Spleen (tissue), 11 donors: ENCODE data around the gene EPN2. TPM values are rescaled to one million over a fixed set of nuclear protein-coding genes. Genes with fewer than 3 reads are reported as not detected.

Experiments used
- DNase-seq: peaks from one replicate; pipeline ENCODE4 v3.0.0-alpha.2; 2020
- H3K27ac ChIP-seq, 8 donors: fragments of 200-600 bp; sonication (generic) in 7 of 8; 1 replicate in 4 of 8; 2 replicates in 4 of 8; pipeline versions ENCODE4 v1.5.0 to v1.8.0; 2016 to 2021; ENCODE audit warnings: inconsistent platforms in 4 of 8, mild to moderate bottlenecking in 4 of 8, moderate library complexity in 1 of 8
- H3K27me3 ChIP-seq, 7 donors: fragments of 200-600 bp; sonication (generic) in 6 of 7; replicated peaks in 1 of 7; 1 replicate in 4 of 7; 2 replicates in 3 of 7; pipeline versions ENCODE4 v1.5.0 to v1.8.0; 2016 to 2021; ENCODE audit warnings: inconsistent platforms in 3 of 7, mild to moderate bottlenecking in 1 of 7
- H3K36me3 ChIP-seq, 6 donors: fragments of 200-600 bp; sonication (generic) in 5 of 6; 1 replicate in 4 of 6; 2 replicates in 2 of 6; pipeline versions ENCODE4 v1.5.0 to v1.8.0; 2016 to 2021; ENCODE audit warnings: inconsistent platforms in 2 of 6
- H3K4me1 ChIP-seq, 6 donors: fragments of 200-600 bp; sonication (generic) in 5 of 6; 1 replicate in 3 of 6; 2 replicates in 3 of 6; pipeline versions ENCODE4 v1.5.0 to v1.8.0; 2016 to 2021; ENCODE audit warnings: inconsistent platforms in 3 of 6
- H3K4me3 ChIP-seq, 8 donors: fragments of 200-600 bp; sonication (generic) in 7 of 8; 1 replicate in 4 of 8; 2 replicates in 4 of 8; pipeline versions ENCODE4 v1.5.0 to v1.8.0; 2016 to 2021; ENCODE audit warnings: inconsistent platforms in 4 of 8, mild to moderate bottlenecking in 4 of 8, moderate library complexity in 2 of 8
- H3K9me3 ChIP-seq, 8 donors: fragments of 200-600 bp; sonication (generic) in 7 of 8; 1 replicate in 4 of 8; 2 replicates in 4 of 8; pipeline versions ENCODE4 v1.5.0 to v1.8.0; 2016 to 2021; ENCODE audit warnings: inconsistent platforms in 4 of 8
- POLR2A ChIP-seq, 3 donors: fragments of 450-650 bp; IDR thresholded peaks; one replicate each; pipeline ENCODE4 v1.5.1; 2017; ENCODE audit warnings: antibody characterized with exemption in 3 of 3, mild to moderate bottlenecking in 1 of 3
- POLR2AphosphoS5 ChIP-seq, 3 donors: sonication (generic); formaldehyde crosslinking; IDR thresholded peaks; one replicate each; pipeline ENCODE4 v1.5.1; 2017; ENCODE audit warnings: antibody characterized with exemption in 3 of 3
- WGBS, 5 donors: extraction: QIAGEN DNeasy Blood & Tissue Kit in 3 of 5; methylation state at CpG; one replicate each; pipeline versions ENCODE4 v1.1.5 to v1.1.7; 2013 to 2018; 5-methylcytosine and 5-hydroxymethylcytosine counted together
- intact Hi-C: fragments of 100-400 bp; cut with DNase I; formaldehyde crosslinking; loops from one replicate; pipeline ENCODE4 v1.15.0; 2023; ENCODE audit warnings: low total_unique reads
- polyA plus RNA-seq, 3 donors: library from polyadenylated mRNA; stranded (reverse); fragments of 200-250 nt; gene quantifications; one replicate each; pipeline ENCODE4 v1.2.1, GENCODE V29; 2013
- total RNA-seq, 7 donors: library from RNA; depleted of rRNA in 3 of 7; stranded (reverse); fragments of >200 nt in 3 of 7; fragmentation: NEBNext Ultra II Directional in 4 of 7; extraction: Animal tissue kit (Norgen Biotek cat#: 25700) in 4 of 7; gene quantifications; one replicate each; pipeline versions ENCODE4 v1.1.0 to v1.2.1, GENCODE V29; 2016 to 2021
- TF ChIP-seq, protein P1 (sequence below), 11 experiments: fragments of 200-600 bp in 7 of 11; fragments of 450-650 bp in 4 of 11; sonication (generic) in 4 of 11; IDR thresholded peaks in 8 of 11; conservative IDR thresholded peaks in 3 of 11; 1 replicate in 7 of 11; 2 replicates in 4 of 11; pipeline versions ENCODE4 v1.4.0 to v1.8.0; 2016 to 2021; ENCODE audit warnings: antibody characterized with exemption in 11 of 11, inconsistent platforms in 4 of 11, mild to moderate bottlenecking in 1 of 11
- donor health status: healthy with polysubstance abuse.
- donor health status: DM: no; HTN: no; CAD: no; lungs with moderate emphysema.
- donor health status: DM: no; HTN: no; CAD: no.
- donor health status: Bipolar disorder and iron deficiency.
- donor health status: healthy.
- donor health status: DM: no; HTN: no; CAD: no.
- donor health status: DM: yes; HTN: yes; CAD: no.

The EPN2 gene
- total and polyA plus RNA-seq, 10 donors: 5.4 to 59.6 (median 31.5) TPM

DNA sequence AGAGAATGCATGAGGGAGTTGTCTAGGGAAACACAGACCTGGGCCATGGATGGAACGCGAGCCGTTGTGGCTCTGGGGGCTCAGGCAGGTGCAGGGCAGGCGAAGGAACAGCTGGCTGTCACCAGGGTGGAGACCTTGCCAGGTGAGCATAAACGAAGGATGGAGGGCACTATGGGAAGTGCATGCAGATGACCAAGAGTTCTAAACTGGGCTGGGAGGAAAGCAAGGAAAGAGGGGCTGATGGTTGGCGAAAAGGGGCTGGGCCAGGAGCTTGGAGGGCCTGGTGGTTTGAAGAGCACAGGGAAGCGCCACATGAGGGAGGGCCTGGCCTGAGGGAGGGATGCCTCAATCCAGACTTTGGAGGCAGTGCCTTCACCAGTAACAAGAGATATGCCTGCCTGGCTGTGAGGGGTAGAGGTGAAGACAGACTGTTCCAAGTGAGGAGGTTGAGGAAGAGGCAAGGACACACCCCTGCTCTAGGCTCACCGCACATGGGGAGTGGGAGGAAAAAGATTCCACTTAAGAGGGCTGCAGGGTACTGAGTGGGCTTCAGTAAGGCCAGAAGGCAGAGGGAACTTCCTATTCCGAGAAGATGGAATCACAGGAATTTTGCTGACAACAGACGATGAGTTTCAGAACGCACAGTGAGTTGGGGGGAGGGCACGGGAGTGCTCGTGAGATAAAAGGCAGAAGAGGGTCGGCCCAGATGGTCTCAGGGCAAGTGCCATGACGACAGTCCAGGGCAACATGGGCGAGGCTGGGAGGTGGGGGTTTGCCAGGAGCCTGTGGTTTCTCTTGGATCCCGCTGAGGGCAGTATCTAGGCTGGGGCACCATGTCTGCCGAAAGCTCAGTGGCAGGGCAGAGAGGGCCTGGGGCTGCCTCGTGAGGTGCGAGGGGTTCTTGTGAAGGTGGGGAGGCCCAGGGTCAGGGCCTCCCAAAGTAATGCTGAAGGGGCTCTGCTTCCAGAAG, 104.8 kb downstream of the EPN2 start:
- Histone ChIP-seq H3K4me3 (no peak overlapping the region), H3K4me1 (peaks cover 6 to 61% (median 20%) of the 10 kb centered on the region in 6 donors), H3K27ac (no peak overlapping the region), H3K27me3 (peaks cover 0 to 10% (median 0%) of the 10 kb centered on the region in 7 donors), H3K36me3 (no peaks in the 10 kb centered on the region), H3K9me3 (no peaks in the 10 kb centered on the region)
- WGBS, 5 donors: 71 to 77% (median 75%) methylated on average over 20 of the region's 20 CpGs
- intact Hi-C loops: no loop called here
- DNase-seq: peak; percentile 50
- TF ChIP-seq POLR2AphosphoS5 (IDR thresholded peaks at IDR 0.05) (peak in 1 of 3 donors; percentile 6), POLR2A (IDR thresholded peaks at IDR 0.05) (no peak)
- TF ChIP-seq, protein P1, sequence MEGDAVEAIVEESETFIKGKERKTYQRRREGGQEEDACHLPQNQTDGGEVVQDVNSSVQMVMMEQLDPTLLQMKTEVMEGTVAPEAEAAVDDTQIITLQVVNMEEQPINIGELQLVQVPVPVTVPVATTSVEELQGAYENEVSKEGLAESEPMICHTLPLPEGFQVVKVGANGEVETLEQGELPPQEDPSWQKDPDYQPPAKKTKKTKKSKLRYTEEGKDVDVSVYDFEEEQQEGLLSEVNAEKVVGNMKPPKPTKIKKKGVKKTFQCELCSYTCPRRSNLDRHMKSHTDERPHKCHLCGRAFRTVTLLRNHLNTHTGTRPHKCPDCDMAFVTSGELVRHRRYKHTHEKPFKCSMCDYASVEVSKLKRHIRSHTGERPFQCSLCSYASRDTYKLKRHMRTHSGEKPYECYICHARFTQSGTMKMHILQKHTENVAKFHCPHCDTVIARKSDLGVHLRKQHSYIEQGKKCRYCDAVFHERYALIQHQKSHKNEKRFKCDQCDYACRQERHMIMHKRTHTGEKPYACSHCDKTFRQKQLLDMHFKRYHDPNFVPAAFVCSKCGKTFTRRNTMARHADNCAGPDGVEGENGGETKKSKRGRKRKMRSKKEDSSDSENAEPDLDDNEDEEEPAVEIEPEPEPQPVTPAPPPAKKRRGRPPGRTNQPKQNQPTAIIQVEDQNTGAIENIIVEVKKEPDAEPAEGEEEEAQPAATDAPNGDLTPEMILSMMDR (IDR thresholded peaks at IDR 0.05 in 8 of 11, conservative IDR thresholded peaks at IDR 0.05 in 3 of 11): no peak

DNA sequence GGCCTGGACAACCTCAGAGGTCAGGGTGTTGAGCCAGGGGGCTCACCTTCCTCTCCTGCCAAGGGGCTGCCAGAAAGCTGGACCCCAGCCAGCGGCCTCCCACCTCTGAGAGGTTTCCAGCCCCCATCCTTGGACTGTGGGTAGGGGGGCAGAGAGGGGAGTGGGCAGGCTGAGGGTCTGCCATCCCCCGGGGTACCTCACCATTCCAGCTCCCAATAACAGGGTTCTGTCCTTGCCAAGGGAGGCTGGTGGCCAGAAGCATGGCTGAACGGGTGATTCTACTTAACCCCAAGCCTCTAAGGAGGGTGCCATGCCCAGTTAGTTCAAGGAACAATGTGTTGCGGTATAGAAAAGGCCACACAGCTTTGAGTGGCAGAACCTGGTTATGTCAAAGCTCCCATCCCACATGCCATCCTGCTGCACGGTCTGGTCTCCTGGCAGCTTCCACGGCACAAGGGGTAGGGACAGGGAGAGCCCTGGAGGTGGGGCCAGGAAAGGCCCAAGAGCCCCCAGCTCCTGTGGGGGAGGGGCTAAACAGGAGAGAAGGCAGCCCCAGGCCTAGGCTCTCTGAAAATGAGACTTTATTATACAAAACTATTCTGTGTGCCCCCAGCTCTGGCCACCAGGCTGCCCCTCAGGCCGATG, 105.6 kb downstream of the EPN2 start:
- peak; percentile 58 for DNase-seq
- TF ChIP-seq, protein P1 (IDR thresholded peaks at IDR 0.05 in 8 of 11, conservative IDR thresholded peaks at IDR 0.05 in 3 of 11): no peak
- TF ChIP-seq POLR2AphosphoS5 (IDR thresholded peaks at IDR 0.05) (peak in 1 of 3 donors; percentile 1), POLR2A (IDR thresholded peaks at IDR 0.05) (no peak)
- intact Hi-C loops: no loop called here
- H3K27me3 ChIP-seq: peaks cover 0 to 4% (median 0%) of the 10 kb centered on the region in 7 donors
- no peaks in the 10 kb centered on the region for H3K36me3 ChIP-seq
- 59 to 80% (median 75%) methylated on average over 6 to 7 of the region's 7 CpGs for WGBS, 5 donors
- no peak overlapping the region for H3K27ac ChIP-seq
- no peak overlapping the region for H3K4me3 ChIP-seq
- peaks cover 5 to 58% (median 14%) of the 10 kb centered on the region in 6 donors for H3K4me1 ChIP-seq
- no peaks in the 10 kb centered on the region for H3K9me3 ChIP-seq

DNA sequence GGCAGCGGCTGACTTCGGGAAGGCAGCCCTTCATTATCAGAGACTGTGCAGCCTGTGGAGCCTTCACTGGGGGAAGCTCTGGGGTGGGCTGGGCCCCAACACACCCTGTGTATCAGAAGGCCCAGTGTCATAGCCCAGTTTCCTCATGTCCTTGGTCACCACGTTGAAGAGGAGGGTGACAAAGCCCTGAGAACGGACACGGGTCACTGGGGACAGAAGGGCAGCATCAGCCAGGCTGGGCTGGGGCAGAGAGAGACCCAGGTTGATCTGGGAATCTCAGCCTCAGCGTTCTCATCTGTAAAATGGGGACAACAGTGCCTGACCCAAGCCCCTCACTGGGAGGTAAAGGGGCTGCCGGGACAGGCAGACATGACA, 106.1 kb downstream of the EPN2 start:
- DNase-seq: no peak
- Histone ChIP-seq H3K9me3 (no peaks in the 10 kb centered on the region), H3K27ac (no peak overlapping the region), H3K4me3 (no peak overlapping the region), H3K27me3 (no peaks in the 10 kb centered on the region), H3K4me1 (peaks cover 0 to 53% (median 9%) of the 10 kb centered on the region in 6 donors), H3K36me3 (no peaks in the 10 kb centered on the region)
- TF ChIP-seq, protein P1 (IDR thresholded peaks at IDR 0.05 in 8 of 11, conservative IDR thresholded peaks at IDR 0.05 in 3 of 11): no peak
- TF ChIP-seq POLR2A (IDR thresholded peaks at IDR 0.05): no peak
- TF ChIP-seq POLR2AphosphoS5 (IDR thresholded peaks at IDR 0.05): no peak
- WGBS, 5 donors: 83 to 94% (median 85%) methylated on average over 3 to 7 of the region's 7 CpGs
- intact Hi-C loops: no loop called here
